ENCODE measurements around the gene NTRK2.

DNA sequence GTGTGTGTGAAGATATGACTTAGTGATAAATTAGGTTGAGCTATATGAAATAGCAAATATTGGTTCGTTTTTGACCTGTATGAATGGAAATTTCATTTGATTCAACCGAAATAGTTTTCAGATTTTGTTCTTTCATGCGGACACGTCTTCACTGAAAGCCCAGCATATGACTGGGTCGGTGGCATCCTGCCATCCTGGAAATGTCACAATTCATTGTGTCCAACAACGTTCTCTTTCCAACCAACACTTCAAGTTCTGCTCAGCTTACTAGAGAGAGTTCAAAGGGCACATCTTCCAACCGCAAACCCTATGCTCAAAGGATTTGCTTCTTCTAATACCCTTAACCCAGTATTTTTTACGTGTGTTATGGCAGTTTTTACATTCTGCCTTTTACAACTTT lies 252.5 kb downstream of the NTRK2 start:
- TF ChIP-seq, protein P1, sequence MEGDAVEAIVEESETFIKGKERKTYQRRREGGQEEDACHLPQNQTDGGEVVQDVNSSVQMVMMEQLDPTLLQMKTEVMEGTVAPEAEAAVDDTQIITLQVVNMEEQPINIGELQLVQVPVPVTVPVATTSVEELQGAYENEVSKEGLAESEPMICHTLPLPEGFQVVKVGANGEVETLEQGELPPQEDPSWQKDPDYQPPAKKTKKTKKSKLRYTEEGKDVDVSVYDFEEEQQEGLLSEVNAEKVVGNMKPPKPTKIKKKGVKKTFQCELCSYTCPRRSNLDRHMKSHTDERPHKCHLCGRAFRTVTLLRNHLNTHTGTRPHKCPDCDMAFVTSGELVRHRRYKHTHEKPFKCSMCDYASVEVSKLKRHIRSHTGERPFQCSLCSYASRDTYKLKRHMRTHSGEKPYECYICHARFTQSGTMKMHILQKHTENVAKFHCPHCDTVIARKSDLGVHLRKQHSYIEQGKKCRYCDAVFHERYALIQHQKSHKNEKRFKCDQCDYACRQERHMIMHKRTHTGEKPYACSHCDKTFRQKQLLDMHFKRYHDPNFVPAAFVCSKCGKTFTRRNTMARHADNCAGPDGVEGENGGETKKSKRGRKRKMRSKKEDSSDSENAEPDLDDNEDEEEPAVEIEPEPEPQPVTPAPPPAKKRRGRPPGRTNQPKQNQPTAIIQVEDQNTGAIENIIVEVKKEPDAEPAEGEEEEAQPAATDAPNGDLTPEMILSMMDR (IDR thresholded peaks at IDR 0.05 in 4 of 5, conservative IDR thresholded peaks at IDR 0.05 in 1 of 5) = no peak
- TF ChIP-seq POLR2A (IDR thresholded peaks at IDR 0.05) = no peak
